NB4 (cell line): Measurements from ENCODE around the gene ADAMTSL3.

Experiments
- CTCF ChIP-seq: IDR thresholded peaks from one replicate; pipeline ENCODE4 v1.5.1; 2012; ENCODE audit warnings: low read depth, low read length
- MAX ChIP-seq: IDR thresholded peaks from 2 replicates; pipeline ENCODE4 v1.6.1; 2011; ENCODE audit warnings: low read depth, low read length
- MYC ChIP-seq: IDR thresholded peaks from 2 replicates; pipeline ENCODE4 v1.6.1; 2011; ENCODE audit warnings: low read depth, low read length
- POLR2A ChIP-seq: IDR thresholded peaks from 2 replicates; pipeline ENCODE4 v1.6.1; 2011; ENCODE audit warnings: mild to moderate bottlenecking; ENCODE audit not compliant: insufficient read length; ENCODE audit errors: extremely low read depth

- TF ChIP-seq POLR2A (no peak), MAX (no peak), CTCF (no peak), MYC (no peak)
Measured at GRCh38 chr15:83709811-83710210, 55.9 kb downstream of the ADAMTSL3 start.
